Stimulated activated memory B cell treated with anti-CD40 and anti-IgM and Interleukin-4, amounts not matched to agents 10 μg/mL and 1 μg/mL and 100 μg/mL, for 72 hours (primary cell): ENCODE data around the gene NOTUM.
"Not testable (repeated sequence)": the region's sequence is repeated elsewhere in the genome, so short reads cannot be mapped to it uniquely, and the experiment has no call there.

Experiments
- ATAC-seq: fragments of 150-1000 bp; cut with Tn5 transposase; 2 replicates; pipeline ENCODE4 v1.10.0; 2021
- H3K27ac Mint-ChIP-seq: one replicate; pipeline ENCODE4 v1.8.0; 2022; ENCODE audit warnings: mild to moderate bottlenecking, mixed read lengths
- H3K27me3 Mint-ChIP-seq: one replicate; pipeline ENCODE4 v1.8.0; 2022; ENCODE audit warnings: mixed read lengths
- H3K36me3 Mint-ChIP-seq: one replicate; pipeline ENCODE4 v1.8.0; 2022; ENCODE audit warnings: mixed read lengths
- H3K4me1 Mint-ChIP-seq: one replicate; pipeline ENCODE4 v1.8.0; 2022; ENCODE audit warnings: mixed read lengths
- H3K4me3 Mint-ChIP-seq: one replicate; pipeline ENCODE4 v1.8.0; 2022; ENCODE audit warnings: mild to moderate bottlenecking, moderate library complexity, mixed read lengths
- H3K9me3 Mint-ChIP-seq: one replicate; pipeline ENCODE4 v1.8.0; 2022; ENCODE audit warnings: mixed read lengths

Gene NOTUM

DNA sequence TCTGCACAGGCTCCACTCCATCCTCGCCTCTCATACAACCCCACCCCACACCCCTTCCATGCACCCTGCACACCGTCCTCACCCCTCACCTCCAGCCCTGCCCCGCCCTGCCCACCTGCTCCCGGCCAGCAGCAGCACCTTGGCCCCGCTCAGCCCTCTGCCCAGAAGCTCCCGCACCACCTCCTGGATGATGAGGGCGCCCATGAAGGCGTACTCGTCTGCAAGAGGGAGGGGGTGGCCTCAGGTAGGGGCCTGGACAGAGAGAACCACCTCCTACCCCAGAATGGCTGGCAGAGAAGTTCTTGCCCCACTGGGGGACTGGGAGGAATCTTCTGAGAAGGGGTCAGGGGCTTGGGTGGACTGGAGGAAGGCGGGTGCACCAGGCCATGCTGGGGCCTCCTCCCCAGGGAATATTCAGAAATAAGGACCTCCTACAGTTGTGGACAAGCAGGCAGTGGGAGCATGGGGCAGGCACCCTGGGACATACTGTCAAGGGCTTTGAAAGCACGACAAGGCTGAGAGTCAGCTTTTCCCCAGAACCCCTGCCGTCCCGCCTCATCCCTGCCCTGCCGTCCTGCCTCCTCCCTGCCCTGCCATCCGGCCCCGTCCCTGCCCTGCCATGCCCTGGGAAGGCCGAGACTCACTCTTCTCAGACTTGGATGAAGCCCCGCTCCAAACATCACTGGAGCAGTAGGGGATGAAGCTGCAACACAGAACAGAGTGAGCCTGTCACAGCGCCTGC is 3.1 kb downstream of the NOTUM start:
- peaks cover 66% of the 10 kb centered on the region for H3K27me3 Mint-ChIP-seq
- H3K4me3 Mint-ChIP-seq = no peak overlapping the region
- H3K36me3 Mint-ChIP-seq = no peaks in the 10 kb centered on the region
- no peaks in the 10 kb centered on the region for H3K9me3 Mint-ChIP-seq
- ATAC-seq = no peak
- no peak overlapping the region for H3K27ac Mint-ChIP-seq
- no peaks in the 10 kb centered on the region for H3K4me1 Mint-ChIP-seq

- Mint-ChIP-seq H3K27ac (no peak overlapping the region), H3K36me3 (no peaks in the 10 kb centered on the region), H3K9me3 (no peaks in the 10 kb centered on the region), H3K4me1 (no peaks in the 10 kb centered on the region), H3K4me3 (no peak overlapping the region), H3K27me3 (peaks cover 57% of the 10 kb centered on the region)
- ATAC-seq = no peak
Measured at GRCh38 chr17:81956607-81957589, 4.1 kb downstream of the NOTUM start.

- H3K27me3 Mint-ChIP-seq = peaks cover 57% of the 10 kb centered on the region
- no peak for ATAC-seq
- H3K27ac Mint-ChIP-seq = no peak overlapping the region
- H3K36me3 Mint-ChIP-seq = no peaks in the 10 kb centered on the region
- H3K9me3 Mint-ChIP-seq = no peaks in the 10 kb centered on the region
- H3K4me1 Mint-ChIP-seq = no peaks in the 10 kb centered on the region
- H3K4me3 Mint-ChIP-seq = no peak overlapping the region
Measured at GRCh38 chr17:81955756-81956544, 5.0 kb downstream of the NOTUM start.

DNA sequence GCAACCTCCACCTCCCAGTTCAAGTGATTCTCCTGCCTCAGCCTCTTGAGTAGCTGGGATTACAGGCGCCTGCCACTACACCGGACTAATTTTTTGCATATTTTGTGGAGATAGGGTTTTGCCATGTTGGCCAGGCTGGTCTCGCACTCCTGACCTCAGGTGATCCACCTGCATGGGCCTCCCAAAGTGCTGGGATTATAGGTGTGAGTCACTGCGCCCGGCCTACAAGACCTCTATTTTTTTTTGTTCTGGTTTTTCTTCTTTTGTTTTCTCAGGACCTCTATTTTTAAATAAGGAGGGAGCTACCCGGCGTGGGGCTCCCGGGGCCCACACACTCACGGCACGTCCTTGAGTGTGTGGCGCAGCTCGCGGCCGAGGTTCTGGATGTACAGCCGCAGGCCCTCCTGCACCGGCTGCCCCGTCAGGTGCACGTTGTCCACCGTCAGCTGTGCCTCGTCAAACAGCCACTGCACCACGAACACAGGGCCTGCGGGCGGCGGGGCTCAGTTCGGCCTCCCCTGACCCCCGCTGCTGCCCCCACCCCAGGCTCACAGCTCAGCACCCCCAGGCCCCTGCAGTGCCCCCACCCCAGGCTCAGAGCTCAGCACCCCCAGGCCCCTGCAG is 5.8 kb downstream of the NOTUM start:
- H3K4me1 Mint-ChIP-seq = no peaks in the 10 kb centered on the region
- no peaks in the 10 kb centered on the region for H3K36me3 Mint-ChIP-seq
- H3K27me3 Mint-ChIP-seq = peaks cover 63% of the 10 kb centered on the region
- H3K9me3 Mint-ChIP-seq = no peaks in the 10 kb centered on the region
- no peak overlapping the region for H3K4me3 Mint-ChIP-seq
- no peak overlapping the region for H3K27ac Mint-ChIP-seq
- ATAC-seq = no peak

DNA sequence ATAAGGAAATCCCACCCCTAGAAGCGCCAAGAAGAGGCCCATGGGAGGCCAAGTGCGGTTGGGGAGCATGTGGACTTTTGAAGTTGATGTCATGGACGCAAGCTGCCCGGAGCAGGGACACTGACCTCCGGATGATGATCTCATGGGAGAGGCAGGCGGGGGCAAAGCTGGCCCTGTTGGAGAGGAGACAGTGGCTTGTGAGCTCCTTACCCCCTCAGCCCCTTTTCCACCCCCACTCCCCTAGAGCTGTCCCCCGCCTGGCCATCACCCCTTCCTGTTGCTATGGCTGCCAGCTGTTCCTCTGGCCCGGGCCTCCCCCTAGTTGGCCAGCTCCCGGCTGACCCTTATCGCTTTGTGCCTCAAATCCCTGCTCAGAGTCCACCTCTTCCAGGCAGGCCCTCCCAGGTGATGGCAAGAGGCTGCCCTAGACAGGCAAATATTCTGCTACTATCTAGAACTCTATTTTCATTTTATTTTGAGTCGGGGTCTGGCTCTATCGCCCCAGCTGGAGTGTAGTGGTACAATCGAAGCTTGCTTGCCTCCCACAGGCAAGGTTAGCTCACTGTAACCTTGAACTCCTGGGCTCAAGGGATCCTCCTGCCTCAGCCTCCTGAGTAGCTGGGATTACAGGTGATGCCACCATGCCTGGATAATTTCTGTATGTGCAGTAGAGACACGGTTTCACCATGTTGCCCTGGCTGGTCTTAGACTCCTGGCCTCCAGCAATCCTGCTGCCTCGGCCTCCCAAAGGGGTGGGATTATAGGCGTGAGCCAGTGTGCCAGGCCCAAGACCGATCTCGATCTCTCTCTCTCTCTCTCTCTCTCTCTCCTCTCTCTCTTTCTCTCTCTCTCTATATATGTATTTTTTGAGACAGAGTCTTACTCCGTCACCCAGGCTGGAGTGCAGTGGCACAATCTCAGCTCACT is 6.6 kb downstream of the NOTUM start:
- ATAC-seq = no peak
- H3K36me3 Mint-ChIP-seq = no peaks in the 10 kb centered on the region
- H3K27ac Mint-ChIP-seq = no peak overlapping the region
- H3K9me3 Mint-ChIP-seq = no peaks in the 10 kb centered on the region
- H3K27me3 Mint-ChIP-seq = peaks cover 63% of the 10 kb centered on the region
- H3K4me3 Mint-ChIP-seq = no peak overlapping the region
- no peaks in the 10 kb centered on the region for H3K4me1 Mint-ChIP-seq

DNA sequence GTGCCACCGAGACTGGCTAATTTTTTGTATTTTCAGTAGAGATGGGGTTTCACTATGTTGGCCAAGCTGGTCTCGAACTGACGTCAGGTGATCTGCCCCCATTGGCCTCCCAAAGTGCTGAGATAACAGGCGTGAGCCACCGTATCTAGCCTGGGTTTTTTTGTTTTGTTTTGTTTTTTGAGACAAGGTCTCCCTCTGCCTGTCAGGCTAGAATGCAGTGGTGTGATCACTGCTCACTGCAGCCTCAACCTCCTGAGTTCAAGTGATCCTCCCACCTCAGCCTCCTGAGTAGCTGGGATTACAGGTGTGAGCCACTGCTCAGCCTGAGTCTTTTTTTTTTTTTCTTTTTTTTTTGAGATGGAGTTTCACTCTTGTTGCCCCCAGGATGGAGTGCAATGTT is 7.5 kb downstream of the NOTUM start:
- not testable (repeated sequence) for H3K9me3 Mint-ChIP-seq, H3K27ac Mint-ChIP-seq, H3K4me3 Mint-ChIP-seq, H3K36me3 Mint-ChIP-seq, ATAC-seq, H3K4me1 Mint-ChIP-seq
- H3K27me3 Mint-ChIP-seq = peaks cover 55% of the 10 kb centered on the region

DNA sequence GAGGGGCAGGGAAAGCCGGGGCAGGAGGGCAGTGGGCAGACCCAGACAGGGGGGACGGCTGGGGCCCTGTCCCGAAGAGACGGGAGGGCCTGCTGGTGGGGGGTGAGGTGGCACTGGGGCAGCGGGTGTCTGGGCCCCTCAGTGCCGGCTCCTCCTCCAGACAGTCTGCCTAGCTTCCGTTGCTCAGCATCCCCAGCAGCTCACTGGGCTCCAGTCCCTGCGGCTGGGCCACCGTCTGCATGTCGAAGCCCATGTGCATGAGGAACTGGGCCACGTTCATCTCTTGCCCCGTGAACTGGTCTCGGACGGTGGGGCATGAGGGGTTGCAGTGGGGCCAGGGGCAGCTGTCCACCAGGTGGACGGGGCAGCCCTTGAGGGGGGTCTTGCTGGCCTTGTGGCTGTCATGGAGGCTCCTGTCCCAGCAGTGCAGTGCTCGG is 8.2 kb downstream of the NOTUM start:
- Mint-ChIP-seq H3K4me1 (no peaks in the 10 kb centered on the region), H3K4me3 (no peak overlapping the region), H3K27me3 (peaks cover 48% of the 10 kb centered on the region), H3K9me3 (no peaks in the 10 kb centered on the region), H3K36me3 (no peaks in the 10 kb centered on the region), H3K27ac (no peak overlapping the region)
- no peak for ATAC-seq

DNA sequence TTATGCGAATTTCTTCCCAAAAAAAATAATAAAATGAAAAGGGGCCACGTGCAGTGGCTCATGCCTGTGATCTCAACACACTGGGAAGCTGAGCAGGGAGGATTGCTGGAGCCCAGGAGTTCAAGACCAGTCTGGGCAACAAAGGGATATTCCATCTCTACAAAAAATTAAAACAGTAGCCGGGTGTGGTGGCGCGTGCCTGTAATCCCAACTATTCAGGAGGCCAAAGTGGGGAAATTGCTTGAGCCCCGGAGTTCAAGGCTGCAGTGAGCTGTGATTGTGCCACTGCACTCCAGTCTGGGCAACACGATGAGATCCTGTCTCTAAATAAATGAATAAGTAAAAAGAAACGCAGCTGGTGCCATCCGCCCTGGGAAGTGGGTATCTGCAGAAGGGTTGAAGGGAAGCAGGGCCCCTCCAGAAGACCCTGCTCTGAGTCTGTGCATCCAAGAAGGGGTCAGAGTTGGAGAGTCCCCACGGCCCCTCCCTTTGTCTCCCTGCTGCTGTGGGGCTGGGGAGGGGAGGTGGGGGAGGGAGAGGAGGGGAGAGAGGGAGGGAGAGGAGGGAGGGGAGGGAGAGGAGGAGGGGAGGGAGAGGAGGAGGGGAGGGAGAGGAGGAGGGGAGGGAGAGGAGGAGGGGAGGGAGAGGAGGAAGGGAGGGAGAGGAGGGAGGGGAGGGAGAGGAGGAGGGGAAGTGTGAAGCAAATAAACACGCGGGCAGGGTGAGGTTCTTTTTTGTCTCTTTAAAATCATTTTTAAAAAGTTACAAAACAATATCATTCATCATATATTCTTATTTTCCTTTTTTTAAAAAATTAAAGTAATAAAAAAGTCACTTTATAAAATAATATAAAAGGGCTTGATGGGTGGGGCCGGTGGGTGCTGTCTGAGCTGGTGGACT is 9.0 kb downstream of the NOTUM start:
- no peaks in the 10 kb centered on the region for H3K9me3 Mint-ChIP-seq
- peaks cover 45% of the 10 kb centered on the region for H3K27me3 Mint-ChIP-seq
- no peak for ATAC-seq
- H3K27ac Mint-ChIP-seq = no peak overlapping the region
- H3K4me1 Mint-ChIP-seq = no peaks in the 10 kb centered on the region
- no peaks in the 10 kb centered on the region for H3K36me3 Mint-ChIP-seq
- H3K4me3 Mint-ChIP-seq = no peak overlapping the region

DNA sequence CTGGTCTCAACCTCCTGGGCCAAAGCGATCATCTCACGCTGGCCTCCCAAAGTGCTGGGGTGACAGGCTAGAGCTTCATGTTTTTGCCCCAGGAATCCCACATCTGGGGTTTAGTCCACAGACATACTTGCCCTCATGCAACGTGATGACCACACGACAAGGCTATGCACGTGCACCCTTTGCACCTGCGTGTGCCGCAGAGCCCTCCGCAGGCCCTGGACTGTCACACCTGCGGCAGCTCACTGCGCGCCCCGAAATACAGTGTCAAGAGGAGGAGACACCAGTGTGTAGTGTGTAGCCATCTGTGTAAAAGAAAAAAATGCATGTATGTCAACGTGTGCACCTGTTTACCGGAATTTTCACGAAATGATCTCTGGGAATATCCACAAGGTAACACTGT is 10.5 kb downstream of the NOTUM start:
- Mint-ChIP-seq H3K27me3 (peaks cover 38% of the 10 kb centered on the region), H3K9me3 (no peaks in the 10 kb centered on the region), H3K4me3 (no peak overlapping the region), H3K4me1 (no peaks in the 10 kb centered on the region), H3K27ac (no peak overlapping the region), H3K36me3 (no peaks in the 10 kb centered on the region)
- no peak for ATAC-seq

DNA sequence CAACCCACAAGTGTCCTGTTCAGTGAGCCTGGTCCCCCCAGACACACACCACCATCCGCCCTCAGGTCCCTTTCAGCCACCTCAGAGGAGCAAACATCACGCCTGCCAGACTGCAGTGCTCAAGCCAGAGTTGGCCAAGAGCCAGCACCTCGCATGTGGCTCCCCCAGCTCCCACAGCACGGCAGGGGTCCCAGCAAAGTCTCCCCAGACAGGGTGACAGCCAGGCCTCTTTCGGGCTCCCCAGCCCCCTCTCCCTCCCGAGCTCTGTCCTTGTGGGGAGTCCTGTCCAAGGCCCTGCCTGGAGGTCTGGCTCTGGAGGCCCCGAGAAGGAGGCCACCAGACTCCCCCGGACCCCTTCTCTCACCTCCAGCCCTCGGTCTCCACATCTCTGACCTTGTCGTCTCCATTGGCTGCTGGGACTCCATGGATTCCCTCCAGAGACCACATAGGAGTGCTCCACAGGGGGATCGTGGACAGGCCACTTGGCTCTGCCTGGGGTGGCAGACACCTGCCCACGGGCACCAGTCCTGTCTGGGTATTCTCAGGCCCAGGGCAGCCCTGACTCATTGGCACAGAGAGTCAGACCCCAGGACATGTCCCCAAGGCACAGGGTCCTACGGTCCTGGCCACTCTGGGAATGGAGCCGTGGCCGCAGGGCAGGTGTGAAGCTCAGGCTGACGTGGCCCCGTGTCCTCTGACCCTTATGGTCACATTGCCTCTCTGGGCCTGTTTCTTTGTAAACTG is 12.2 kb downstream of the NOTUM start:
- H3K27ac Mint-ChIP-seq = no peak overlapping the region
- no peaks in the 10 kb centered on the region for H3K36me3 Mint-ChIP-seq
- H3K4me1 Mint-ChIP-seq = no peaks in the 10 kb centered on the region
- H3K4me3 Mint-ChIP-seq = no peak overlapping the region
- H3K9me3 Mint-ChIP-seq = no peaks in the 10 kb centered on the region
- peaks cover 38% of the 10 kb centered on the region for H3K27me3 Mint-ChIP-seq
- ATAC-seq = no peak

GRCh38 chr17:81947189-81947588 is 13.8 kb downstream of the NOTUM start, which contains the start of gene MYADML2:
Gene MYADML2, minus strand, starts transcription at chr17:81947233. Its CDS starts 5,492 bp downstream, at chr17:81941741.
- no peaks in the 10 kb centered on the region for H3K4me1 Mint-ChIP-seq
- no peak for ATAC-seq
- H3K9me3 Mint-ChIP-seq = no peaks in the 10 kb centered on the region
- no peak within 1 kb of the TSS for H3K27ac Mint-ChIP-seq
- H3K4me3 Mint-ChIP-seq = no peak within 1 kb of the TSS
- H3K36me3 Mint-ChIP-seq = no peaks in the 10 kb centered on the region
- peaks cover 38% of the 10 kb centered on the region for H3K27me3 Mint-ChIP-seq

- H3K36me3 Mint-ChIP-seq = no peaks in the 10 kb centered on the region
- H3K4me1 Mint-ChIP-seq = no peaks in the 10 kb centered on the region
- H3K4me3 Mint-ChIP-seq = no peak overlapping the region
- H3K27me3 Mint-ChIP-seq = peaks cover 43% of the 10 kb centered on the region
- ATAC-seq = no peak
- H3K9me3 Mint-ChIP-seq = no peaks in the 10 kb centered on the region
- no peak overlapping the region for H3K27ac Mint-ChIP-seq
Measured at GRCh38 chr17:81944858-81945257, 16.1 kb downstream of the NOTUM start.

DNA sequence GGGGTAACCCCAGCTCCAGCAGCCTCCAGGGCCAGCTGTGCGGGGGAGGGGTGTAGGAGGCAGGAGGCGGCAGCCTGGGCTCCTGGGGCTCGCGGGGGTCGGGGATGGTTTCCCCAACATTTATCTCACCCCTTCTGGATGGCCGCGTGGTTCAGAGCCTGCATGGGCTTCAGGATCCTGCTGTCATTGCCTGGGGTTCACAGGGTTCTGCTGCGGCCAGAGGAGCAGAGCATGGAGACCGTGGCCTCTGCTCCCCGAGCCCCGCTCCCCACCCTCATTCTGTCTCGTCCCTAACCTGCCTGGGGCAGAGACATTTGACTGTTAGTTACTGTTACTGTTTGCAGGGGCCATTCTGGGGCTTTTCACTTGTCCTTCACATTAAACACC is 18.8 kb downstream of the NOTUM start:
- no peak for ATAC-seq
- H3K9me3 Mint-ChIP-seq = no peaks in the 10 kb centered on the region
- H3K36me3 Mint-ChIP-seq = no peaks in the 10 kb centered on the region
- H3K4me3 Mint-ChIP-seq = no peak overlapping the region
- peaks cover 48% of the 10 kb centered on the region for H3K27me3 Mint-ChIP-seq
- H3K27ac Mint-ChIP-seq = no peak overlapping the region
- H3K4me1 Mint-ChIP-seq = peaks cover 8% of the 10 kb centered on the region
